Measurements from ENCODE around the gene NUS1.
"Not testable (repeated sequence)": the region's sequence is repeated elsewhere in the genome, so short reads cannot be mapped to it uniquely, and the experiment has no call there.

NUS1 gene

DNA sequence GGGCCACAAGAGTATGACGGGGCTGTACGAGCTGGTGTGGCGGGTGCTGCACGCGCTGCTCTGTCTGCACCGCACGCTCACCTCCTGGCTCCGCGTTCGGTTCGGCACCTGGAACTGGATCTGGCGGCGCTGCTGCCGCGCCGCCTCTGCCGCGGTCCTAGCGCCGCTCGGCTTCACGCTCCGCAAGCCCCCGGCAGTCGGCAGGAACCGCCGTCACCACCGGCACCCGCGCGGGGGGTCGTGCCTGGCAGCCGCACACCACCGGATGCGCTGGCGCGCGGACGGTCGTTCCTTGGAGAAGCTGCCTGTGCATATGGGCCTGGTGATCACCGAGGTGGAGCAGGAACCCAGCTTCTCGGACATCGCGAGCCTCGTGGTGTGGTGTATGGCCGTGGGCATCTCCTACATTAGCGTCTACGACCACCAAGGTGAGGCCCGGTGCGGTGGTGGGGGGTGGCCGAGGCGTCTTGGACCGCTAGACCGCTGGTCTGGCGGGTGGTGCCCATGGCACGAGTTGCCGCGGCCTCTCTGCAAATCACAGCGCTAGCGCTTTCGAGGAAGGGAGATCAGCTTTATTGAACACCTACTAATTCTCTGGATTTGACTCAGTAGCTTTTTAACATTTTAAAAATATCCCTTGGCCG is 511 bp downstream of the NUS1 start:
- peak; percentile 47 for DNase-seq (ENCODE audit: low read depth)
- not testable (repeated sequence) for H3K27me3 ChIP-seq (replicated peaks; ENCODE audit: control insufficient read depth, insufficient read depth, low read length); H3K36me3 ChIP-seq (ENCODE audit: control insufficient read depth, insufficient read depth, low read length, severe bottlenecking); H3K9me3 ChIP-seq (ENCODE audit: control insufficient read depth, low read length)
- Histone ChIP-seq H3K9ac (ENCODE audit: low read length) (peak overlapping the region; percentile 88), H3K4me3 (ENCODE audit: low read length) (peak overlapping the region; percentile 90), H3K4me1 (ENCODE audit: control insufficient read depth, insufficient read depth, low read length) (peaks cover 32% of the 10 kb centered on the region)

DNA sequence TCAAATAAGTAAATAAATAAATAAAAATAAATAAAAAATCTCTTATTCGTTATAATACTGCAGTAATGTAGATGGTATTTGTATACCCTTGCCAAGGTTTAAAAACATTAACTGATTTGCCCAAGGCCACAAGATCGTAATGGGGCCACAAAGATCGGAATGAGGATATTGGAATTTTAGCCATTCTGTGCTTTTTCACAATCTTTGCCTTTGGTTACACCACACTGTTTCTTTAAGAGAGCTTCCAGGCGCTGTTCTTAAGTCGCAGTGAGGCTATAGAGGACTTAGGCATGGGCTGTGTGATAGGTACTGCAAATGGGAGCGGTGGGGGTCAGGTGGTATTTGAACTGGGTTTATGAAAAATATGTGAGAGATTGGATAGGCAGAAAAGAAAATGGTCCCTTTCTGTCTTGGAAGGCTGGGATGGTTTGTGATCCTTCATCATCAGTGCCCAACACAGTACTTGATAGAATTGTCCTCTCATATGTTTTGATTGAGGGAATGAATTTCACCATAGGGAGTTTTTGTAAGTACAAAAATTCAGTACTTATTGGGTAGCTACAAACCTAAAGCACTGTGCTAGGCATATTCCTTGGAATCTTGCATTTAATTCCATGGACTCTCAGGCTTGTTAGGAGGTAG is 1.4 kb downstream of the NUS1 start:
- Histone ChIP-seq H3K4me1 (ENCODE audit: control insufficient read depth, insufficient read depth, low read length) (peaks cover 38% of the 10 kb centered on the region), H3K9me3 (ENCODE audit: control insufficient read depth, low read length) (peaks cover 3% of the 10 kb centered on the region), H3K9ac (ENCODE audit: low read length) (peak overlapping the region; percentile 88), H3K27me3 (replicated peaks; ENCODE audit: control insufficient read depth, insufficient read depth, low read length) (no peaks in the 10 kb centered on the region), H3K4me3 (ENCODE audit: low read length) (peak overlapping the region; percentile 90), H3K36me3 (ENCODE audit: control insufficient read depth, insufficient read depth, low read length, severe bottlenecking) (no peaks in the 10 kb centered on the region)
- DNase-seq (ENCODE audit: low read depth): peak; percentile 29

DNA sequence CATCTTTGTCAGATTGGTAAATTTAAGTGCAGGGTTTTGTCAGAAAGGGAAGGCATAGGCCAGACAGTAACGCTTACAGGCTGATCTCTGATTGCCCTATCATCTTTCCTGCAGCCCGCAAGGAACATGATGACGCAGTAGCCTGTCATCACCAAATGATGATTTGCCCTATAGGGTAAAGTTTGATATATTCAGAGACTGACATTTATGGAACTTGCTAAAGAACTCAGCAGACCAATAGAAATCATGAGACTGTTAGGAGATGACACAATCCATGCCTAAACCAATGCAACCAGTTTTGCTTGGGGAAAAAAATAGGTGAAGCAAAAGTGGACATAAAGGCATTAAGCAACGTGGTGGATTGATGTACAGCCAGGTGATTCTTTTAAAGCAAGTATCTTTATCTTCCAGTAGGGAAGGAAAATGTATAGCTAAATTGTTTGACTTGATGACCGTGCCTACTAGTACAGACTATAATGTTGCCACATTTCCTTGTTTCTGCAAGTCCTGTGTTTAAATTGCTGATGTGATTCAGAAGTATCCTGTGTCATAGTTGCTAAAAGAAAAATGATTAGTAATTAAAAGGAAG is 2.4 kb downstream of the NUS1 start:
- peak overlapping the region; percentile 90 for H3K4me3 ChIP-seq (ENCODE audit: low read length)
- H3K9ac ChIP-seq (ENCODE audit: low read length): no peak overlapping the region
- peaks cover 3% of the 10 kb centered on the region for H3K9me3 ChIP-seq (ENCODE audit: control insufficient read depth, low read length)
- H3K36me3 ChIP-seq (ENCODE audit: control insufficient read depth, insufficient read depth, low read length, severe bottlenecking): no peaks in the 10 kb centered on the region
- H3K27me3 ChIP-seq (replicated peaks; ENCODE audit: control insufficient read depth, insufficient read depth, low read length): no peaks in the 10 kb centered on the region
- H3K4me1 ChIP-seq (ENCODE audit: control insufficient read depth, insufficient read depth, low read length): peaks cover 44% of the 10 kb centered on the region
- peak; percentile 27 for DNase-seq (ENCODE audit: low read depth)

DNA sequence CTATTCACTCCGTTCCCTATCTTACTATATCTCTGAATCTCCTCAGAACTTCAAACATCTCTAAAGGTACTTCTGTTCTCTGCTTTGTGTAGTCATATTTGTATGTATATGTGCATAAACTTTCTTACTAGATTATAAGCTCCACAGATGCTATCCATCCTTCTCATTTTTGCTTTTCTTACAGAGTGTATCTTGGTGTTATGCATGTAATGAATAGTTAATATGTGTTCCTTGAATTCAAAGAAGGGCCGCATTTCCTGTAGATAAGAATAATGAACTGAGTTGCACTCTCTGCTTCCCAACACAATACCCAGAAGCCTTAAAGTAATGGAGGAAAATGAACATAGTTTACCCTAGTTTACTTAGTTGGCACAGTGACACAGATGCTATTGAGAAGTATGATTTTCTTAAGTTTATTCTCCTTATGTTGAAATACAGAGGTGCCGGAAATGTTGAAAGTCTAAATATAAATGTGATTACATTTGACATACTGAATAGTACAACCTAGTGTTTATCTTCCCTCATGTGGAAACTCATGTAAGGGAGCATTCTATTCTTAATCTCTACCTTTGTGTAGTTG is 6.0 kb downstream of the NUS1 start:
- no peak overlapping the region for H3K9ac ChIP-seq (ENCODE audit: low read length)
- H3K4me3 ChIP-seq (ENCODE audit: low read length): no peak overlapping the region
- peaks cover 3% of the 10 kb centered on the region for H3K9me3 ChIP-seq (ENCODE audit: control insufficient read depth, low read length)
- no peaks in the 10 kb centered on the region for H3K36me3 ChIP-seq (ENCODE audit: control insufficient read depth, insufficient read depth, low read length, severe bottlenecking)
- H3K27me3 ChIP-seq (replicated peaks; ENCODE audit: control insufficient read depth, insufficient read depth, low read length): no peaks in the 10 kb centered on the region
- DNase-seq (ENCODE audit: low read depth): peak; percentile 26
- peaks cover 49% of the 10 kb centered on the region for H3K4me1 ChIP-seq (ENCODE audit: control insufficient read depth, insufficient read depth, low read length)

DNA sequence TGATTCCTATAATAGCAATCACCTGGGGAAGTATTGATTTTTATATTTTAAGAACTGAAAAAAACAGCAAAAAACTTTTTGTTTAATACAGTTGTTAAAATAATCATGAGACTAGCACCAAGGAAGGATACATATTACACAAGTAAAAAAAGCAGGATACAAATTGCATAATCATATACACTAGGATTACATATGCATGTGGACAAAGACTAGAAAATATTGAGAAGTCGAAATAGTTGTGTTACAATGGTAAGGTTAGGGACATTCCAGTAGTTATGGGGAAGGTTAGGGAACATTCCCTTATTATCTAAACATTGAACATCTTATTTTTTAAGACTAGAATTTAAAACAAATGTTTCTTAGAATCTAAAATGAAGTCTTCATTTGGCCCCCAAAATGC is 9.5 kb downstream of the NUS1 start:
- no peak for DNase-seq (ENCODE audit: low read depth)
- Histone ChIP-seq H3K27me3 (replicated peaks; ENCODE audit: control insufficient read depth, insufficient read depth, low read length) (no peaks in the 10 kb centered on the region), H3K4me1 (ENCODE audit: control insufficient read depth, insufficient read depth, low read length) (peaks cover 23% of the 10 kb centered on the region), H3K4me3 (ENCODE audit: low read length) (no peak overlapping the region), H3K9ac (ENCODE audit: low read length) (no peak overlapping the region), H3K9me3 (ENCODE audit: control insufficient read depth, low read length) (peaks cover 3% of the 10 kb centered on the region), H3K36me3 (ENCODE audit: control insufficient read depth, insufficient read depth, low read length, severe bottlenecking) (no peaks in the 10 kb centered on the region)

DNA sequence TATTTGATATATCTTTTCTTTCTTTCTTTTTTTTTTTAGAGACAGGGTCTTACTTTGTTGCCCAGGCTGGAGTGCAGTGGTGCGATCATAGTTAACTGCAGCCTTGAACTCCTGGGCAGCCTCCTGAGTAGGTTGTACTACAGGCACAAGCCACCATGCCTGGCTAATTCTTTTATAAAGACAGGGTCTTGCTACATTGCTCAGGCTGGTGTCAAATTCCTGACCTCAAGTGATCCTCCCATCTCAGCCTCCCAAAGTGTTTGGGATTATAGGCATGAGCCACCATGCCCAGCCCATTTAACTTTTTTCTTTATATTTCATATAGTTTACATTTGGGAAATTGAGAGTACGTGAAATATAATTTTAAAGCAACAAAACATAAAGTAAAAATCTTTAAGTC is 10.1 kb downstream of the NUS1 start:
- no peak for DNase-seq (ENCODE audit: low read depth)
- Histone ChIP-seq H3K27me3 (replicated peaks; ENCODE audit: control insufficient read depth, insufficient read depth, low read length) (no peaks in the 10 kb centered on the region), H3K4me1 (ENCODE audit: control insufficient read depth, insufficient read depth, low read length) (peaks cover 22% of the 10 kb centered on the region), H3K9ac (ENCODE audit: low read length) (no peak overlapping the region), H3K9me3 (ENCODE audit: control insufficient read depth, low read length) (peaks cover 2% of the 10 kb centered on the region), H3K36me3 (ENCODE audit: control insufficient read depth, insufficient read depth, low read length, severe bottlenecking) (no peaks in the 10 kb centered on the region), H3K4me3 (ENCODE audit: low read length) (no peak overlapping the region)

DNA sequence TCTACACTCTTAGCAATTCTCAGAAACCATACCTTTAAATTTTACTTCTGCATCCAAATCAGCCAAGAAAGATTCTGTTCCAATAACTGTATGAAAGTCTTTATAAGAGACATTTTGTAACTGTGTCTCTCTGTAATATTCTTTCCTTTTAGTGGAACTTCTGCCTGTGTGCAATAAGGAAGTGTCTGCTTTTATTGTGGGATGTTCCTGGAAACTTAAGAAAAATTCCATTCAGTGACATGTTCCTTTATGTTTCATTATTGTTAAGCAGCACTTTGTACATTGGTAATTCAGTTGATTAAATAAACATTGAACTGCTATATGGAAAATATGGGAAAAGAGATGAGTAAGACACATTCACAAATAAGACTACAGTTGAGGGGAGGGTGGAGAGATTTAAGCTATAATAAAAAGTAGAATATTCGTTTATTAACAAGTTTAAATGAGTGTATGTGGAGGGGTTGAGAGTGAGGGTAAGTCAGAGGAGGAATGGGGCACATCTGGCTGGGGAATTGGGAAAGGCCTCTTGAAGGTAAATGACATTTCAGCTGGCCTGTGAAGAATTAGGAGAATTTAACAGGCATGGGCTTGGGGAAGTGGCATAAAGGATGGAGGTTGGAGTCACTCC is 11.9 kb downstream of the NUS1 start:
- no peak for DNase-seq (ENCODE audit: low read depth)
- no peaks in the 10 kb centered on the region for H3K27me3 ChIP-seq (replicated peaks; ENCODE audit: control insufficient read depth, insufficient read depth, low read length)
- peaks cover 13% of the 10 kb centered on the region for H3K4me1 ChIP-seq (ENCODE audit: control insufficient read depth, insufficient read depth, low read length)

DNA sequence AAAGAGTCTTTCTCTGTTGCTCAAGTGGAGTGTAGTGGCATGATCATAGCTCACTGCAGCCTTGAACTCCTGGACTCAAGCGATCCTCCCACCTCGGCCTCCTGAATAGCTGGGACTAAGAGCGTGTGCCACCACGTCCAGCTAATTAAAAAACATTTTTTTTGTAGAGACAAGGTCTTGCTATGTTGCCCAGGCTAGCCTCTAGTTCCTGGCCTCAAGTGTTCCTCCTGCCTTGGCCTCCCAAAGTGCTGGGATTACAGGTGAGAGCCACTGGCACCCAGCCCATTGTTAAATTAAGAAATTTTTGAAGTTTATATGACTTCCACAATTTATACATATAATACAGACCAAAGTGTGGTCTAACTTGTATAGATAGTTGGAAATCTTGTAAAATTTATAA is 14.3 kb downstream of the NUS1 start:
- peaks cover 17% of the 10 kb centered on the region for H3K36me3 ChIP-seq (ENCODE audit: control insufficient read depth, insufficient read depth, low read length, severe bottlenecking)
- not testable (repeated sequence) for H3K27me3 ChIP-seq (replicated peaks; ENCODE audit: control insufficient read depth, insufficient read depth, low read length); DNase-seq (ENCODE audit: low read depth); H3K4me3 ChIP-seq (ENCODE audit: low read length); H3K9me3 ChIP-seq (ENCODE audit: control insufficient read depth, low read length); H3K4me1 ChIP-seq (ENCODE audit: control insufficient read depth, insufficient read depth, low read length); H3K9ac ChIP-seq (ENCODE audit: low read length)

More for the DNA sequence above, 11.9 kb downstream of the NUS1 start:
- Histone ChIP-seq H3K4me3 (ENCODE audit: low read length) (no peak overlapping the region), H3K9me3 (ENCODE audit: control insufficient read depth, low read length) (no peaks in the 10 kb centered on the region), H3K9ac (ENCODE audit: low read length) (no peak overlapping the region), H3K36me3 (ENCODE audit: control insufficient read depth, insufficient read depth, low read length, severe bottlenecking) (no peaks in the 10 kb centered on the region)

DNA sequence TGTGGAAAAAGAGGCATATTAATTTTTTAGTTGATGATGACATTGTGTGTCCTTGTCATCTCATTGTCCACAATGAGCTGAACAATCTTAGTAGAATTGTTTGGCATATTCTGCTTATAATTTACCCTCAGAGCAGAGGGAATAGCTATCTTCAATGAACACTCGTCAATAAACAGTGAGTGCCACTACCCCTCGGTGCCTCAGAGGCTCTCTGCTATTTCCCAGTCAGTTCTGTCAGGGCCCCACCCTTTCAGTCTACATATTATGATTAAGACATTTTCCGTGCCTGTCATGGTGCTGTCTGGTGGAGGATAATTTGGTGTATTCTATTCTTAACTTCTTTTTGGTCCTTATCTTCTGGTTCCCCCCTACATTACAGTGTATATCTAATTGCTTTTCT is 31.2 kb downstream of the NUS1 start:
- H3K4me3 ChIP-seq (ENCODE audit: low read length): no peak overlapping the region
- H3K9ac ChIP-seq (ENCODE audit: low read length): no peak overlapping the region
- H3K4me1 ChIP-seq (ENCODE audit: control insufficient read depth, insufficient read depth, low read length): no peaks in the 10 kb centered on the region
- peaks cover 59% of the 10 kb centered on the region for H3K36me3 ChIP-seq (ENCODE audit: control insufficient read depth, insufficient read depth, low read length, severe bottlenecking)
- no peaks in the 10 kb centered on the region for H3K27me3 ChIP-seq (replicated peaks; ENCODE audit: control insufficient read depth, insufficient read depth, low read length)
- DNase-seq (ENCODE audit: low read depth): no peak
- no peaks in the 10 kb centered on the region for H3K9me3 ChIP-seq (ENCODE audit: control insufficient read depth, low read length)

DNA sequence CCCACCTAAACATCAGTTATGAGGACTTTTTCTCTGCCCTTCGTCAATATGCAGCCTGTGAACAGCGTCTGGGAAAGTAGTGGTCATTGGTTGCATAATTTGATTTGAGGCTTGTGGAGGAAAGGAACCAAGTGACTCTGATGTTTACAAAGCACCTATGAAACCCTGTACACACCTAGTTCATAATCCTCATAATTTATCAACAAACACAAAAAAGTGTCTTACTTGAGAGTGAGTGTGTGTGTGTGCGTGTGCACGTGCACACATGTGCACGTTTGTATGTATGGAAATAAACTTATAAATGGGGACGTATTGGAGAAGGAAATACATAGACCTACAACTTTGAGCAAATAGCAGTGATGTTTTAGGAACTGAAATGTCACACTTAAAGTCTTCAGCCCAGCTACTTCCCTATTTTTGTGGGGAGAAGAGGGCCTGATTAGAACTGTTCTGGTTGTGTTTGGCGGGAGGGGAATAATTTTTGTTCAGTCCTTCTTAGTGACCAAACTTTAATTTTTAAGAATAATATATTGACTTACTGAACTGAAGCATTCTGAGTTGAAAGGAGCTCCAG is 31.8 kb downstream of the NUS1 start:
- DNase-seq (ENCODE audit: low read depth); H3K27me3 ChIP-seq (replicated peaks; ENCODE audit: control insufficient read depth, insufficient read depth, low read length); H3K4me1 ChIP-seq (ENCODE audit: control insufficient read depth, insufficient read depth, low read length); H3K4me3 ChIP-seq (ENCODE audit: low read length); H3K9me3 ChIP-seq (ENCODE audit: control insufficient read depth, low read length); H3K9ac ChIP-seq (ENCODE audit: low read length): not testable (repeated sequence)
- peaks cover 58% of the 10 kb centered on the region for H3K36me3 ChIP-seq (ENCODE audit: control insufficient read depth, insufficient read depth, low read length, severe bottlenecking)

DNA sequence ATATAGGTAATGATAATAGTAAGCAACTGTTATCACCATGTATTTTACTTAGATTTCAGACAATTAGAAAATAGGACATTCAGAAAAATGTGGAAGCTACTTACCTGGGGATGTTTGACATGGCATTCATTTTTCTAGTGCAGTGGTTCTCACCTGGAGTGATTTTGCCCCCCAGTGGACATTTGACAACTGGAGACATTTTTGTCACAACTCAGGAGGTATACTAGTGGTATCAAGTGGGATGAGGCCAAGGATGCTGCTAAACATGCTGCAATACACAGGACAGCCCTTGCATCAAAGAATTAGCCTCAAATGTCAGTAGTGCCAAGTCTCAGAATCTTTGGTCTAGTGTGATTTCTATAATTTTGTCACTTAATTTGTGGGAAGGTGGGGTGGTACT is 36.1 kb downstream of the NUS1 start:
- no peaks in the 10 kb centered on the region for H3K9me3 ChIP-seq (ENCODE audit: control insufficient read depth, low read length)
- H3K27me3 ChIP-seq (replicated peaks; ENCODE audit: control insufficient read depth, insufficient read depth, low read length): no peaks in the 10 kb centered on the region
- no peak for DNase-seq (ENCODE audit: low read depth)
- H3K4me3 ChIP-seq (ENCODE audit: low read length): no peak overlapping the region
- H3K4me1 ChIP-seq (ENCODE audit: control insufficient read depth, insufficient read depth, low read length): no peaks in the 10 kb centered on the region
- no peak overlapping the region for H3K9ac ChIP-seq (ENCODE audit: low read length)
- H3K36me3 ChIP-seq (ENCODE audit: control insufficient read depth, insufficient read depth, low read length, severe bottlenecking): peaks cover 20% of the 10 kb centered on the region

All from adipocyte (in vitro differentiated cells).